Measurements from ENCODE around the gene UMAD1.
A peak's percentile ranks its signal among the peaks of the same experiment; 100 is the strongest.
"Not testable (repeated sequence)": the region's sequence is repeated elsewhere in the genome, so short reads cannot be mapped to it uniquely, and the experiment has no call there.

Gene UMAD1

DNA sequence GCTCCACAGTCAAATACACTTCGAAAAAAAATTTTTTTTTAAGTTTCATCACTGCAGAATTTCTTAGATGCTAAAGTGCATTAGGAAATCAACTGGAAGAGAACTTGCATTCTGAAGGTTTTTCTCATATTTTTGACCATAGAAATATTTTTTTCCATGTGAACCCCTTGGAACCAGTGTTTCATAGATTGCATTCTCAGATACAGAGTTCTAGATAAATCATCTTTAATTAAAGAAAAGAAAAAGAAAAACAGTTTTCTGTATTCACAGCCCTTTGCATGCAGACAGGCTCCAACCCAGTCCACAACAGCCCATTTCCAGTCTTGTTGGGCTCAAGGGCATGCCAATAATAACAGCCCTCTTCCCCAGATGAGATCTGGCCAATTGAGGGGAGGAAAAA is 153.4 kb downstream of the UMAD1 start:
- DNase-seq (ENCODE audit: low spot score), result no peak
- FAIRE-seq, result no peak

DNA sequence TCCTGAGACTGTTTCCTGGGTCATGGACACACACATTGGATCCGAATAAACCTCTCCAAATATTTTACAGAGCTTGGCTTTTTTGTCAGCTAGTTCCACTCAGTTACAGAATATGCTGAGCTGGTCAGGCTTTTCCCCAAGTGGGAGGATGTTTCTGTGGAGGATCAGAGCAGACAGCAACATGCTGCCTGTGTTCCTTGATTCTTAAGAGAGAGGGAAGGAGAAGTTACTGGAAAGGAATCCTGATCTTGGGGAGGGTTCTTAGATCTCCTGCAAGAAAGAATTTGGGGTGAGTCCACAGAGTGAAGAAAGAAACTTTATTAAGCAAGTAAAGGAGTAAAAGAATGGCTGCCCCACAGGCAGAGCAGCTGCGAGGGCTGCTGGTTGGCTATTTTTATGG is 154.7 kb downstream of the UMAD1 start:
- DNase-seq (ENCODE audit: low spot score) (no peak), FAIRE-seq (no peak)

DNA sequence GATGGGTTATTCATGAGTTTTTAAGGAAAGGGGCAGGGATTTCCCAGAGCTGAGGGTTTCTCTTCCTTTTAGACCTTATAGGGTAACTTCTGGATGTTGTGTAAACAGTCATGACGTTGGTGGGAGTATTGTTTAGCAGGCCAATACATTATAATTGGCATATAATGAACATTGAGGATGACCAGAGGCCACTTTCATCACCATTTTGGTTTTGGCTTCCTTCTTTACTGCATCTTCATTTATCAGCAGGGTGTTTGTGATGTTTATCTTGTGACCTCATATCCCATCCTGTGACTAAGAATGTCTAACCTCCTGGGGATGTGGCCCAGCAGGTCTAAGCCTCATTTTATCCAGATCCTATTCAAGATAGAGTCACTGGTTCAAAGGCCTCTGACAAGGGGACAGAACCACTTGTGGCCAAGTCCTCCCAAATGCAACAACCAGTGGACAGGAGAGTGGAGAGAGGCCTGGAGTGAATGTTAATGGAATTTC is 155.1 kb downstream of the UMAD1 start:
- DNase-seq (ENCODE audit: low spot score) (peak; percentile 57), FAIRE-seq (no peak)

DNA sequence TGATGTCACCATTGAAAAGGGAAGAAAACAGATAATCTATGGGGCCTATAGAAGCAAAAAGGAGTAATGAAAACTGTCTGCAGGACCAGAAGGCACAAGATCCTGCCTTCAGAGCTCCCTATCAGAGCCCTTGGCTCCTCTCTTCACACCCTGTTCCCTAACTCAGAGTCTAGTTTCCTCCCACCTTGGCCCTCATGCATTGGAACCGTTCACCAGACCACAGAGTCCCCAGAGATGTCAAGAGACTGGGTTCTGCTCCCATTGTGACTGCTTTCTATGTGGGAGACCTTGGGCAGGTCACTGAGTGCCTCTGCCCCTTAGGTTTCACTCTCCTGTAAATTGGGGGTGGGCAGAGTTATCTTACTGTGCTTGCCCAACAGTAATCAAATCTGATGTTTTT is 158.0 kb downstream of the UMAD1 start:
- FAIRE-seq (no peak), DNase-seq (ENCODE audit: low spot score) (no peak)

DNA sequence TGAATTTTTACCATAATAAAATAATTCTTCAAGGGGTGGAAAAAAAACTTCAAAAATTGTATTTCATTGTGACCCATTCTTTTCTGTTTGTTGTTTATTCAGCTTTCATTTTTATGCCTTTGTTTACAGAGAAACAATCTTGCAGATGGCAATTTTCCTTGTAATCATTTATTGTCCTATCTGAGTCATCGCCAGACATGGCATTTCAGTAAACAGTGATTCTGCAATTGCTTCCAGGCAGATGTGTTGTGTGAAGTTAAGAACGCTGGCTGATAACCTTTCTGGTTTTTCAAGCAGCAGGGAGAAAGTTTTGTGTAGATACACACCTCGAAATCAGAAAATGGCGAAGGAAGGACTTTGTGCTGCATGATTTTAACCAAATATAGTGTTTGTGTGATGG is 158.6 kb downstream of the UMAD1 start:
- FAIRE-seq (no peak), DNase-seq (ENCODE audit: low spot score) (no peak)

DNA sequence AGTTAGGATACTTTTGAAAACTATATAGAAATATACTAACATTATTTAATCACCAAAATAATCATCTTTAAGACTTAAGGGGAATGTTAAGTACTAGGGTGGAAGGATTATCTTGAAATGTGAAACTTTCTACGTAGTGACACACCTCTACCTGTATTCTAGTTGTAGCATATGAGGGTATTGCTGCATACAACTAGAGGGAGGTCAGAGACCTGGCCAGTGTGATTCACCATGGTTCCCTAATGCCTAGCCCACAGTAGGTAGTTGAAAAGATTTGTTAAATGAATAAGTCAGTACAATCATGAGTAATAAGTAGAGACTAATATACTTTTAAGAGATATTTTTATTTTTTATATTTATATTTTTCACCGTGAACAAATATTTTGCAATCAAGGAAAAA is 162.0 kb downstream of the UMAD1 start:
- FAIRE-seq, result no peak

DNA sequence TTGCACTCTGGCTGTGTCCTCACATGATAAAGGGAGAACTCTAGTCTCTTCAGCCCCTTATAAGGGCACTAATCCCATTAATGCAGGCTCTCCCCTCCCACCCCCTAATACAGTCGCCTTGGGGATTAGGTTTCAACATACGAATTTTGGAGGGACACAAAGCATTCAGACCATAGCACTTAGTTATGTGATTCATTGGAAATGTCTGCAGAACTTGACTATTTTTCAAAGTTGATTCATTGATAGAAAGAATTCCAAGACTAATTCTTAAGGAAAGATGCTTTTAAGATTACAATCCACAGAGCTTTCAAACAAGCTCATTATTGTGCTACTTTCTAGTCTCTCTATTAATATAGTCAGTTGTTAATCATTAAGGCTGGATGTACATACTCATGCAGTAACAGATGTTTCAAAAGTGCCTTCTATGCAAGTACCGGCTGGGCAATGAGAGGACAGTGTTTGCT is 163.2 kb downstream of the UMAD1 start:
- FAIRE-seq, result no peak
- no peak for DNase-seq (ENCODE audit: low spot score)

More for the DNA sequence above, 162.0 kb downstream of the UMAD1 start:
- no peak for DNase-seq (ENCODE audit: low spot score)

DNA sequence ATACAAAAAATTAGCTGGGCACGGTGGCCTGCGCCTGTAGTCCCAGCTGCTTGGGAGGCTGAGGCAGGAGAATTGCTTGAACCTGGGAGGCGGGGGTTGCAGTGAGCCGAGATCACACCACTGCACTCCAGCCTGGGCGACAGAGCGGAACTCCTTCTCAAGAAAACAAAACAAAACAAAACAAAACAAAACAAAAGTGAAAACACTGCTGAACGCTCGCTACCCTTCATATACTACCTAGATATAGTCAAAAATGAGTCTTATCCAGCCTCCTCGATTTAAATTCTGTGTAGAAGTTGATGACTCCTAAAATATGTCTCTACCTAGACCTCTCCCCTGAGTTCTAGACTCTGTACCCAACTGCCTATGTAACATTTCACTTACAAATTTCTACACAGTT is 164.3 kb downstream of the UMAD1 start:
- not testable (repeated sequence) for FAIRE-seq; DNase-seq (ENCODE audit: low spot score)

DNA sequence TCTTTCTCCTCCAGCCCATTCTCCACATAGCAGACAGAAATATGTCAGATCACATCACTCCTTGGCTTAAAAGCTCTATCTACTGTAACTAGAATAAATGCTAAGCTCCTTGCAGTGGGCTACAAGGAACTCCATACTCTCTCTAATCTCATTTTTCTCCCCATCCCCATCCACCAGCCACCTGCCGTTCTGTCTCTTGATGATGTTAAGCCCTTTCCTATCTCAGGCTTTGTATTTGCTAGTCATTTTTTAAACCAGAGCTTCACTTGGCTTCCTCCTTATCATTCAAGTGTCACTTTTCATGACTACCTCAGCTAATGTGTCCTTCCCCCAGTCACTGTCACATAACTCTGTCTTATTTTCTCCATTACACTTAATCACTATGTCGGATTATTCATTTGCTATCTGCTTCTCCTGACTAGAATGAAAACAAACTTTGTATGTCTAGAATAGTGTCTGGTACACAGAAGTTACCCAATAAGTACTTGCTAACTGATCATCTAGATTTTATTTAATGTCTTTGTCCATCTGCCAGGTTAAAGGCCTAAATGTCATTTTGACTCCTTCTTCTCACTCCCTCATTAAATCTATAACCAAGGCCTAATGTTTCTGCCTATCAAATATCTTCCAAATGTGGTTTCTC is 165.1 kb downstream of the UMAD1 start:
- FAIRE-seq, result no peak

DNA sequence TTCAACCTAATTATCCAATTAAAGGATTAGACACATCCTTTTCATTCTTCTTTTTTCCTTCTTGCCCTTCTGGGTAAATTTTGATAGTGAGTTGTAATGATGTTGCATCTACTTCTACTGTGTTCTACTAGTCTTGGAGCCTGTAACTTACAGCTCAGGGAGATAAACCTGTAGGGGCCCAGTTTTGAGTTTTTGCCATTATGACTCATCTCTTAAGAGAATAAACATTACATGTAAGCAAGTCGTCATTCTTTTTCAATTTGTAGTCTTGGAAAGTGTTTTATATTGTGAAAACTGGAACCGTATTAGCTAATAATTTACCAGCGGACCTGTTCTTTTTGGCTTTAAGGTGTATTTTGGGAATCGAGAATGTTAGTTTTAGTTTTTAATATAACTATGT is 167.6 kb downstream of the UMAD1 start:
- DNase-seq (ENCODE audit: low spot score) (no peak), FAIRE-seq (no peak)

More for the DNA sequence above, 165.1 kb downstream of the UMAD1 start:
- DNase-seq (ENCODE audit: low spot score), result no peak

DNA sequence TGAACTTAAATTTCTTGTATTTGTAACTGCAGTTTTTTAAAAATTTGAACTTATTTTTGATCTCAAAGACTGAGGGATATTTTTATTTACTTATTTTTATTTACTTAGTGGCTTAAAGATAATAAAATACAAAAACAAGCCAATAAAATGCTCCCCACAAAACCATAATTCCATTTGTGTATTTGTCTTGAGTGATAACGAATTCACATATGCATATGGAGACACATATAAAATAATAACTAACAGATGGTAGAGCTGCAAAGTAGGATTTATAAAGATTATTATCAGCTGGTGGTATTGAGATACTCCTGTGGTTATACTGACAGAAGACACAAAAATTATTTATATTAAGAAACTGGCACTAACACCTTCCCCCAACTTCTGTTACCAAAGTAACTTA is 168.1 kb downstream of the UMAD1 start:
- FAIRE-seq, result peak; percentile 45
- no peak for DNase-seq (ENCODE audit: low spot score)

DNA sequence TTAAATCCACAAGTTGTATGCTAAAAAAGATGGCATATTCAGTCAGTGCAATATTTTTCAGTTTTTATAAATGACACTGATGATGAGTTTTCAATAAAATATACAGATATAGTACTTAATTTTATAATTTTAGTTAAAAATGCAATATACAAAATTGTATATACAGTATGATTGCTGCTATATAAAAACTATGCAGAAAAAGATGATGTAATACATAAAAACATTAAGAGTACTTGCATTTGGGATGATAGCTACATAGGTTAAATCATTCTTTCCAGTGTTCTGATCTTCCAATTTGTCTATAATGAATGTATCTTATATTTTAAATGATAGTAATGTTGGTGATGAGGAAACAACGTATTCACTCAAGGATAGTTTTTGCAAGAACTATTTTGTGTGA is 169.8 kb downstream of the UMAD1 start:
- FAIRE-seq, result no peak
- no peak for DNase-seq (ENCODE audit: low spot score)

DNA sequence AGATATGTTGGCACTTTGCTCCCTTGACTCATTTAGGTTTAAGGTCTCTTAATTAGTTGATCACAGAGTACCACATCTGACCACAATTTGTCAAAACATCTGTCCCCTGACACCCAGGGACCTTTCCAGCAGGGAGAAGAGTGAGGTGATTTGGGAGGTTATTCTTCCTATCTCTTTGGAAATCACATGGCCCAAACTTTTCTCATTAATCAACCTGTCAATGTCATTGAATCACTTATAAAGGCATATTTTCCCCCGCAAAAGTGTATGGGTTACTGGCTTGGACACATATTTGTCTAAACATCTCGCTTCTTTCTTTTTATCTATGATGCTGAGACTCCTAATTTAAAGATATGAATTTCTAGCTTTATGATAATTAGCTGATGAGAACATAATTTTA is 170.3 kb downstream of the UMAD1 start:
- FAIRE-seq, result no peak
- no peak for DNase-seq (ENCODE audit: low spot score)

DNA sequence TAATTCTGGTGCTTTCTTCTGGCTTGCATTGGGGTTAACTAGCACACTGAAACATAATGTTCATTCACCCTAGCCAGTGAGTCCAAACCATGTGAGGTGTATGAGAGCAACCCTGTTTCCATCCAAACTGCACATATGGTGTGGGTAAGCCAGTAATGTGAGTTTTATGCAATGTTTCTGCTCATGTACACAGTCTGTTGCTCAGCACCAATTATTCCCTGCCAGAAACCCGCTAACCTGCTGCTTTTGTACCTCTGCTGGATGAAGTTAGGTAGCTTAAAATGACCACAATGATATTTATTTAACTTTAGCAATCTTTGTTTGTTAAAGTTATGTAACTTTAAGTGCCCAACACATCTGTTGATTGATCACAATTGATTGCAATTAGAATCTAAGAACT is 171.6 kb downstream of the UMAD1 start:
- DNase-seq (ENCODE audit: low spot score), result no peak
- no peak for FAIRE-seq

DNA sequence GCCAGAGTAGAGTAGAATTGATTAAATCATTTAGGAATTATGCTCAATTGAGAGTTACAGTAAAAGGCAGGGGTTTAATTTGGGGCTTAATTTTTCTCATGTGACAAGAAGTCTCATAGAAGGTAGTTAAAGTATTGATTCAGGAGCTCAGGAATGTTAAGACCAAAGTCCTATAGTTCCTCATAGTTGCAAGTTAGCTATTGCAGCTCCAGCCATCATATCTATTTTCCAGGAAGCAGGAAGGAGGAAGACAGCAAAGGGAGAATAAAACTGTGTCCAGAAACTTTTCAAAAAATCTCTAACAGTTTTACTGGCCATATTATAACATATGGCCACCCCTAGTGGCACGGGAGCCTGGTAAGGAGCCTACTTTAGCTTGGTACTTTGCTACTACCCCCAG is 174.8 kb downstream of the UMAD1 start:
- DNase-seq (ENCODE audit: low spot score) (no peak), FAIRE-seq (no peak)

DNA sequence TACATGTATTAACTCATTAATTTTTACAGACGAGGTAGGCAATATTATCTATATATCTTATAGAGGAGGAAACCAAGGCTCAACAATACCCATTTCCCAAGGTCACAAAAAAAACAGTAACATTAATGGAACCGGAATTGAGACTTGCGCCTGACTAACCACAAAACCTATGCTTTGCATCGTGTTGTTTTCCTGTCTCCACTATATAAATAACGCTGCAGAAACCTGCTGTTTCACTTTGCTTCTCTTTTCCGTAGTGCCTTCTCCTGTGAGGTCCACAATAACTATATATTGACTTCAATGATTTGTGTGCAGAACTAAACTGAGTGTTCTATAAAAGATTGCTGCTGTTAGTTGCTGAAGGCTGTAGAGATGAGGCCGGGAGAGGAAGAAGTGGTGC is 175.5 kb downstream of the UMAD1 start:
- FAIRE-seq (no peak), DNase-seq (ENCODE audit: low spot score) (no peak)

DNA sequence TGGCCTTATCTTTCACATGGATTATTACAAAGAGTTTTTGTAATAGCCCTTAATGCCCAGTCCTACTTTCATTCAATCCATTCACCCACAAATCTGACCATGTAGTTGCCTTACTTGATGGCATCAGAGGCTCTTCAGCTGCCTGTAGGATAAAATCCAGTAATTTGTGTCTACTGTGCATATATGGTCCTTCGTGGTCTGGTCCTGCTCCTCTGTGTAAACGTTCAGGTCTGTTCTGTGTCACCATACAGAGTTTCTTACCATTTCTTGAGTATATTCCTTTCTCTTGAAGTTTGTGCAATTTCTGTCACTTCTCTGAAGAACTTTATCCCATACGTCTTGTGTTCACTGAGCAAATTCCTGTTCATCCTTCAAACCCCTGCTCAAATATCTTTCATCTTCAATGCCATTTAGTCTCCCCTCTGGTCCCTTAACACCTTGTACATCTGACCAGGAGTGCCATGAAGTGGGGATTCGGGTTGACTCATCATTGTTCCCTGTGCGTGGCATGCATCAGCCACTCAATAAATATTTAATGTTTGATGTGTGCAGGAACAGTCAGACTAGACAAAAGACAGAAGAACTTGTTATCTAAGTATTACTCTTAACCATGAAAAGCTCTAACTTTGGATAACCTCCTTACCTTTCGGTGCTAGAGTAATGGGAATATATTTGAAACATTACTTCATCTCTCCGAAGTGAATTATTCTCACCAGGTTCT is 176.4 kb downstream of the UMAD1 start:
- no peak for DNase-seq (ENCODE audit: low spot score)
- no peak for FAIRE-seq

DNA sequence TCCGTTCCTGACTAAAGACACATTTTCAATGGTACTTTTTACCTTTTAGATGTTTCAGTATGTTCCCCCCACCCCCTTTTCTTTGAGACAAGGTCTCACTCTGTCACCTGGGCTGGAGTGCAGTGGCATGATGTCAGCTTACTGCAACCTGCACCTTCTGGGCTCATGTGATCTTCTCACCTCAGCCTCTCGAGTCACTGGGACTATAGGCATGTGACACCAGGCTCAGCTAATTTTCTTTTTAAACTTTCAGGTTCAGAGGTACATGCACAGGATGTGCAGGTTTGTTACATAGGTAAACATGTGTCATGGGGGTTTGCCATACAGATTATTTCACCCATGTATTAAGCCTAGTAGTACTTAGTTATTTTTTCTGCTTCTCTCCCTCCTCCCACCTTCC is 177.2 kb downstream of the UMAD1 start:
- no peak for DNase-seq (ENCODE audit: low spot score)
- no peak for FAIRE-seq

DNA sequence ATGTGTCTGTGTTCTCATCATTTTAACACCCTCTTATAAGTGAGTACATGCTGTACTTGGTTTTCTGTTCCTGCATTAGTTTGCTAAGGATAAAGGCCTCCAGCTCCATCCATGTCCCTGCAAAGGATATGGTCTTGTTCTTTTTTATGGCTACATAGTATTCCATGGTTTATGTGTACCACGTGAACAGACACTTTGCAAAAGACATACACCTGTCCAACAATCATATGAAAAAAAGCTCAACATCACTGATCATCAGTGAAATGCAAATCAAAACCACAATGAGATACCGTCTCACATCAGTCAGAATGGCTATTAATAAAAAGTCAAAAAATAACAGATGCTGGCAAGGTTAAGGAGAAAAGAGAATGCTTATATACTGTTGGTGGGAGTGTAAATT is 177.6 kb downstream of the UMAD1 start:
- FAIRE-seq; DNase-seq (ENCODE audit: low spot score): not testable (repeated sequence)

DNA sequence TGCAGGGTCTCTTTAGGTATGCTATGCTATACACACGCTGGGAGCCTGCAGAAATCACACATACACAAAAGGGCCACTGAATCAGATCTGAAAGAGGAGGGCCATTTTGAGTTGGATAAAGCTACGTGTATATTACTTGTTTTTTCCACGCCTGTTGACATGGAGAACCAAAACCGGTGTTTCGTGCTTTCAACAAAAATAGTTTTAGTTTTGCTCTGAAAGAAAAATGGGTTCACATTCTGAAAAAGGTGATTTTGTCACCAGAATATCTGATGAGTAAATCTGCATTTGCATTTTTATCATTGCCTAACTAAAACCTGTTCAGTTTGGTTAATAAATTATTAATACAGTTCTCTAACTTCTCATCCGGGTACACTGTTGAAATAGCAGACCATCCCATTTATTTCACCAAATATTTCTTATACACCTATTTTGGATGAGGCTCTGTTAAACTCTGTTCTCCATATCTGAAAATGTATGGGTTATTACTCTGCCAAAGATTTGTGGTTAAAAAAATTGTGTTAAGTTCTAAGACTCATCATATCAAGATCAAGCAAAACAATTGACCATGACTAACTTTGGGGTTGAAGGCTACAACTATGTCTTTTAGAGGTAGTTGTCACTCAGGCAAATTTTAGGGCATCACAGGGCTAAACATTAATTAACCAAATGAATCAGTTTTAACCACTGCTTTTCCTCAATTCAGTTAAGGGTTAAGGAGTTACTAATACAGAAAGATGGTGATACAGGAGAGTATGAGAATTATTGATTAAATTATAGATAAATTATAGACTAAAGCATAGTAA is 179.1 kb downstream of the UMAD1 start:
- FAIRE-seq (peak; percentile 73), DNase-seq (ENCODE audit: low spot score) (no peak)

DNA sequence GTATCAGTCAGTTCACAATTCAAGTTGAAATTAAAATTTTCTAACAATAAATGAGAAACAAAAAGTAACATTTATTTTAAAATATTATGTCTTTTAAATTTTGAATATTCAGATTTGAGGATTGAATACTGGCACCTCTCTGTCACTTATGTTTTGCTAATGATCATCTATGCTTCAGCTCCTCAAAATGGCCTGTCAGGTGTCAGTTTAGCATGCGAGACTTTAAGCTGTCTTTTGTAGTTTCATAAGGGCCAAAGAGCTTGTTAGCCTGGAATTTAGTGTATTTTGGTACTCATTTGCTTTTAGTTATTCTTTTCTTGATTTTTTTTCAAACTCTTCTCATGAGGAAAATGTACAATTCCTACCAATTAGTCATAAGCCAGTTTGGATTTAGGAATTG is 179.9 kb downstream of the UMAD1 start:
- FAIRE-seq (no peak), DNase-seq (ENCODE audit: low spot score) (no peak)

DNA sequence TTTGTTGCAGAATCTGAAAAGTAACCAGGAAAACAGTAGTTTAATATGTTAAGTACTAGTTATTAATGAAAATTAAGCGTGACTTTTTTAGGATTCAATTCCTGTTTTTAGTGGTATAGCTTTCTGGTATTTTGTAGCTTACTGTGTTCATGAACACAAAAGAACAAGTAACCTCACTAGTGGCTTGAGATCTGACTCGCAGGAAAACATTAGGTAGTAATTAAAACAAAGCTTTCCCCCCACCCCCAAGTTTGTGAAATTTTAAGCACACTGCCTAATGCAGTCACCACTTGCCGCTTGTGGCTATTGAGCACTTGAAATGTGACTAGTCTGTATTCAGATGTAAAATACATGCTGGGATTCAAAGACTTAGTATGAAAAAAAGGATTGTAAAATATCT is 180.4 kb downstream of the UMAD1 start:
- DNase-seq (ENCODE audit: low spot score) (no peak), FAIRE-seq (no peak)

Data from RCC 7860 (cell line).